ENCODE measurements around the gene JAG2. TPM values are rescaled to one million over a fixed set of nuclear protein-coding genes. Genes with fewer than 3 reads are reported as not detected.
A peak's percentile ranks its signal among the peaks of the same experiment; 100 is the strongest.

JAG2 gene
- total and polyA plus RNA-seq, 2 of the 13 experiments (the other 11 are each of a cell fraction or from before 2014, with no cell fraction given): 0.04 to 0.16 TPM

DNA sequence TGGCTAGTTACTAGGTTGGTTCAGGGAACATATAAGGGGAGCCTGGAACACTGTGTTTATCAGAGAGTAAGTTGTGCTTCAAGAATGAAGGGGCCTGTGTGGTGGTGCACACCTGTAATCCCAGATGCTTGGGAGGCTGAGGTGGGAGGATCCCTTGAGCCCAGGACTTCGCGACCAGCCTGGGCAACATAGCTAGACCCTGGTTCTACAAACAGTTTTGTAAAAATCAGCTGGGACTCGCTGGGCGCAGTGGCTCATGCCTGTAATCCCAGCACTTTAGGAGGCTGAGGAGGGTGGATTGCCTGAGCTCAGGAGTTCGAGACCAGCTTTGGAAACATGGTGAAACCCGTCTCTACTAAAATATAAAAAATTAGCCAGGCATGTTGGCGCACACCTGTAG is 61.2 kb downstream of the JAG2 start:
- intact Hi-C loops (cut with micrococcal nuclease; ENCODE audit: unreplicated experiment): no loop called here
- Histone ChIP-seq H3K27me3 (ENCODE audit: control insufficient read depth in 1 of 2, insufficient read depth in 2 of 2, low read length in 2 of 2) (peaks cover 6 to 28% of the 10 kb centered on the region in 2 experiments; a peak in 3 of 5 replicates), H3K27ac (ENCODE audit: extremely low read length, insufficient read depth, low read length) (no peak overlapping the region), H2AFZ (ENCODE audit: low read length) (no peak overlapping the region), H3K79me2 (ENCODE audit: insufficient read depth, low read length) (no peaks in the 10 kb centered on the region), H3K9me3 (ENCODE audit: low read length) (no peaks in the 10 kb centered on the region), H3K4me3 (replicated peaks in 1 of 3; ENCODE audit: insufficient read depth in 1 of 3, low read depth in 2 of 3, low read length in 3 of 3) (no peak overlapping the region), H4K20me1 (ENCODE audit: insufficient read depth, low read length) (no peaks in the 10 kb centered on the region), H3K4me2 (ENCODE audit: low read depth, low read length) (no peak overlapping the region), H3K4me1 (ENCODE audit: insufficient read depth, low read length) (no peaks in the 10 kb centered on the region), H3K9ac (ENCODE audit: insufficient read depth, low read depth, low read length) (no peak overlapping the region), H3K36me3 (replicated peaks in 1 of 2; ENCODE audit: control insufficient read depth in 1 of 2, insufficient read depth in 2 of 2, low read length in 2 of 2) (no peaks in the 10 kb centered on the region)
- BruUV-seq (replicated peaks): no TSS peak
- 79% methylated on average over 6 of the region's 7 CpGs for WGBS (ENCODE audit: low lambda C conversion rate)
- in situ Hi-C loops (cut with HindIII; ENCODE audit: extremely low pct_ligation_motif_present, low pct_unique_long_range_greater_than_20kb): no loop called here
- no peak for FAIRE-seq
- TF ChIP-seq, protein P1, sequence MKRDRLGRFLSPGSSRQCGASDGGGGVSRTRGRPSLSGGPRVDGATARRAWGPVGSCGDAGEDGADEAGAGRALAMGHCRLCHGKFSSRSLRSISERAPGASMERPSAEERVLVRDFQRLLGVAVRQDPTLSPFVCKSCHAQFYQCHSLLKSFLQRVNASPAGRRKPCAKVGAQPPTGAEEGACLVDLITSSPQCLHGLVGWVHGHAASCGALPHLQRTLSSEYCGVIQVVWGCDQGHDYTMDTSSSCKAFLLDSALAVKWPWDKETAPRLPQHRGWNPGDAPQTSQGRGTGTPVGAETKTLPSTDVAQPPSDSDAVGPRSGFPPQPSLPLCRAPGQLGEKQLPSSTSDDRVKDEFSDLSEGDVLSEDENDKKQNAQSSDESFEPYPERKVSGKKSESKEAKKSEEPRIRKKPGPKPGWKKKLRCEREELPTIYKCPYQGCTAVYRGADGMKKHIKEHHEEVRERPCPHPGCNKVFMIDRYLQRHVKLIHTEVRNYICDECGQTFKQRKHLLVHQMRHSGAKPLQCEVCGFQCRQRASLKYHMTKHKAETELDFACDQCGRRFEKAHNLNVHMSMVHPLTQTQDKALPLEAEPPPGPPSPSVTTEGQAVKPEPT (CRISPR knock-in tag; IDR thresholded peaks at IDR 0.05; ENCODE audit: low read depth): no peak
- no peak for DNase-seq (ENCODE audit: low spot score)
- POLR2A ChIA-PET: no interaction called here
- CTCF ChIA-PET (ENCODE audit: low intra/inter-chr PET ratio, low total read pairs): no interaction called here
- no peak for ATAC-seq

DNA sequence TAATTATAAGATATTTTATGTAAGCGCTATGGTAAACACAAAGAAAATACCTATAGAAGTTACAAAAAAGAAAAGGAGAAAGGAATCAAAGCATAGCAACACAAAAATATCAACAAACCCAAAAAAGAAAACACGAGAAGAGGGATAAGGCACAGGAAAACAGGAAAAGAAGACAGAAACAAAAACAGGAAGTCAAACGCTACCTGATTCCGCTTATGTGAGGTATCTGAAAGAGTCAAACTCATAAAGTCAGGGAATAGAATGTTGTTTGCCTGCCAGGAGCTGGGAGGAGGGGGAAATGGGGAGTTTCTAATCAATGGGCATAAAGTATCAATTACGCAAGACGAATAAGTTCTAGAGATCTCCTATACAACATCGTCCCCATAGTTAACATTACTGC is 63.4 kb downstream of the JAG2 start:
- no peaks in the 10 kb centered on the region for H4K20me1 ChIP-seq (ENCODE audit: insufficient read depth, low read length)
- H3K79me2 ChIP-seq (ENCODE audit: insufficient read depth, low read length): no peaks in the 10 kb centered on the region
- no peak overlapping the region for H3K27ac ChIP-seq (ENCODE audit: extremely low read length, insufficient read depth, low read length)
- 0 out of 2 replicates have a peak, but pooled peaks have one; percentile 13 for TF ChIP-seq CEBPB (IDR thresholded peaks at IDR 0.05; ENCODE audit: borderline replicate concordance, low read depth, low read length)
- TF ChIP-seq, protein P2, sequence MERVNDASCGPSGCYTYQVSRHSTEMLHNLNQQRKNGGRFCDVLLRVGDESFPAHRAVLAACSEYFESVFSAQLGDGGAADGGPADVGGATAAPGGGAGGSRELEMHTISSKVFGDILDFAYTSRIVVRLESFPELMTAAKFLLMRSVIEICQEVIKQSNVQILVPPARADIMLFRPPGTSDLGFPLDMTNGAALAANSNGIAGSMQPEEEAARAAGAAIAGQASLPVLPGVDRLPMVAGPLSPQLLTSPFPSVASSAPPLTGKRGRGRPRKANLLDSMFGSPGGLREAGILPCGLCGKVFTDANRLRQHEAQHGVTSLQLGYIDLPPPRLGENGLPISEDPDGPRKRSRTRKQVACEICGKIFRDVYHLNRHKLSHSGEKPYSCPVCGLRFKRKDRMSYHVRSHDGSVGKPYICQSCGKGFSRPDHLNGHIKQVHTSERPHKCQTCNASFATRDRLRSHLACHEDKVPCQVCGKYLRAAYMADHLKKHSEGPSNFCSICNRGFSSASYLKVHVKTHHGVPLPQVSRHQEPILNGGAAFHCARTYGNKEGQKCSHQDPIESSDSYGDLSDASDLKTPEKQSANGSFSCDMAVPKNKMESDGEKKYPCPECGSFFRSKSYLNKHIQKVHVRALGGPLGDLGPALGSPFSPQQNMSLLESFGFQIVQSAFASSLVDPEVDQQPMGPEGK (CRISPR knock-in tag; IDR thresholded peaks at IDR 0.05): no peak
- H3K9ac ChIP-seq (ENCODE audit: insufficient read depth, low read depth, low read length): no peak overlapping the region
- H3K9me3 ChIP-seq (ENCODE audit: low read length): no peaks in the 10 kb centered on the region
- no TSS peak for BruUV-seq (replicated peaks)
- in situ Hi-C loops (cut with HindIII; ENCODE audit: extremely low pct_ligation_motif_present, low pct_unique_long_range_greater_than_20kb): no loop called here
- peaks cover 8 to 32% of the 10 kb centered on the region in 2 experiments; a peak in 4 of 5 replicates for H3K27me3 ChIP-seq (ENCODE audit: control insufficient read depth in 1 of 2, insufficient read depth in 2 of 2, low read length in 2 of 2)
- DNase-seq (ENCODE audit: low spot score) (no peak), ATAC-seq (no peak), FAIRE-seq (no peak)
- peak overlapping the region; percentile 1 for H2AFZ ChIP-seq (ENCODE audit: low read length)
- intact Hi-C loops (cut with micrococcal nuclease; ENCODE audit: unreplicated experiment): no loop called here
- H3K4me2 ChIP-seq (ENCODE audit: low read depth, low read length): no peak overlapping the region
- no peak overlapping the region for H3K4me3 ChIP-seq (replicated peaks in 1 of 3; ENCODE audit: insufficient read depth in 1 of 3, low read depth in 2 of 3, low read length in 3 of 3)
- ChIA-PET CTCF (ENCODE audit: low intra/inter-chr PET ratio, low total read pairs) (no interaction called here), POLR2A (no interaction called here)
- no peaks in the 10 kb centered on the region for H3K36me3 ChIP-seq (replicated peaks in 1 of 2; ENCODE audit: control insufficient read depth in 1 of 2, insufficient read depth in 2 of 2, low read length in 2 of 2)
- H3K4me1 ChIP-seq (ENCODE audit: insufficient read depth, low read length): no peaks in the 10 kb centered on the region
- WGBS (ENCODE audit: low lambda C conversion rate): 39% methylated on average over 7 of the region's 7 CpGs
